ENCODE data around the gene NCOA7. TPM values are rescaled to one million over a fixed set of nuclear protein-coding genes. Genes with fewer than 3 reads are reported as not detected.

The NCOA7 gene
- total RNA-seq, 1 donor: 41.7 TPM

GRCh38 chr6:125913145-125913544, 122.4 kb downstream of the NCOA7 start:
- H3K4me3 ChIP-seq (ENCODE audit: low read depth, low read length): no peak overlapping the region
- TF ChIP-seq CTCF (IDR thresholded peaks at IDR 0.05; ENCODE audit: insufficient read depth, low read length): no peak
- DNase-seq (ENCODE audit: low read depth): no peak

GRCh38 chr6:125913864-125914351, 123.1 kb downstream of the NCOA7 start:
- no peak for TF ChIP-seq CTCF (IDR thresholded peaks at IDR 0.05; ENCODE audit: insufficient read depth, low read length)
- DNase-seq (ENCODE audit: low read depth): peak; percentile 93
- H3K4me3 ChIP-seq (ENCODE audit: low read depth, low read length): no peak overlapping the region

- TF ChIP-seq CTCF (IDR thresholded peaks at IDR 0.05; ENCODE audit: insufficient read depth, low read length): no peak
- no peak for DNase-seq (ENCODE audit: low read depth)
- no peak overlapping the region for H3K4me3 ChIP-seq (ENCODE audit: low read depth, low read length)
Observed at GRCh38 chr6:125918230-125918629, 127.5 kb downstream of the NCOA7 start.

- peak overlapping the region; percentile 23 for H3K4me3 ChIP-seq (ENCODE audit: low read depth, low read length)
- TF ChIP-seq CTCF (IDR thresholded peaks at IDR 0.05; ENCODE audit: insufficient read depth, low read length): no peak
- DNase-seq (ENCODE audit: low read depth): peak; percentile 90
Observed at GRCh38 chr6:125918681-125919566, 128.2 kb downstream of the NCOA7 start.

GRCh38 chr6:125919618-125920017, 128.9 kb downstream of the NCOA7 start:
- DNase-seq (ENCODE audit: low read depth): no peak
- no peak for TF ChIP-seq CTCF (IDR thresholded peaks at IDR 0.05; ENCODE audit: insufficient read depth, low read length)
- H3K4me3 ChIP-seq (ENCODE audit: low read depth, low read length): no peak overlapping the region

GRCh38 chr6:125922322-125922860, 131.6 kb downstream of the NCOA7 start:
- DNase-seq (ENCODE audit: low read depth): no peak
- no peak for TF ChIP-seq CTCF (IDR thresholded peaks at IDR 0.05; ENCODE audit: insufficient read depth, low read length)
- no peak overlapping the region for H3K4me3 ChIP-seq (ENCODE audit: low read depth, low read length)

Data from fibroblast of the aortic adventitia (primary cell).